CD4-positive, alpha-beta T cell treated with Interleukin-2 at 100 ng/mL for 4 hours (primary cell): ENCODE data around the gene CNPPD1.
"Not testable (repeated sequence)": the region's sequence is repeated elsewhere in the genome, so short reads cannot be mapped to it uniquely, and the experiment has no call there.

Source experiments
- DNase-seq: peaks from one replicate; pipeline ENCODE4 v3.0.0-alpha.2; 2020; ENCODE audit warnings: low spot score

The CNPPD1 gene

GRCh38 chr2:219207884-219208740, 31.4 kb upstream of the CNPPD1 start:
- no peak for DNase-seq

- no peak for DNase-seq
Measured at GRCh38 chr2:219207134-219207883, 30.6 kb upstream of the CNPPD1 start.

- DNase-seq = peak; percentile 94
Measured at GRCh38 chr2:219206328-219207133, 29.8 kb upstream of the CNPPD1 start, which contains the start of gene ZFAND2B. Gene ZFAND2B (plus strand): TSS chr2:219206782. CDS start chr2:219206988, 206 bp downstream.

GRCh38 chr2:219205981-219206327, 29.2 kb upstream of the CNPPD1 start:
- no peak for DNase-seq

- DNase-seq = no peak
Measured at GRCh38 chr2:219205165-219205538, 28.4 kb upstream of the CNPPD1 start.

GRCh38 chr2:219204425-219205164, 27.9 kb upstream of the CNPPD1 start:
- no peak for DNase-seq

GRCh38 chr2:219201331-219201730, 24.6 kb upstream of the CNPPD1 start:
- DNase-seq = not testable (repeated sequence)

GRCh38 chr2:219200502-219201326, 24.0 kb upstream of the CNPPD1 start:
- peak; percentile 35 for DNase-seq

- DNase-seq = no peak
Measured at GRCh38 chr2:219199470-219200211, 22.9 kb upstream of the CNPPD1 start.

- DNase-seq = no peak
Measured at GRCh38 chr2:219198974-219199373, 22.2 kb upstream of the CNPPD1 start.

GRCh38 chr2:219197388-219197787, 20.7 kb upstream of the CNPPD1 start:
- DNase-seq = no peak

- DNase-seq = no peak
Measured at GRCh38 chr2:219186754-219187456, 10.2 kb upstream of the CNPPD1 start.

GRCh38 chr2:219184121-219184520, 7.4 kb upstream of the CNPPD1 start:
- DNase-seq = no peak

GRCh38 chr2:219183151-219183772, 6.5 kb upstream of the CNPPD1 start:
- DNase-seq = no peak

- DNase-seq = no peak
Measured at GRCh38 chr2:219182331-219183150, 5.8 kb upstream of the CNPPD1 start.

- no peak for DNase-seq
Measured at GRCh38 chr2:219181531-219181930, 4.8 kb upstream of the CNPPD1 start.

GRCh38 chr2:219180961-219181360, 4.2 kb upstream of the CNPPD1 start:
- DNase-seq = no peak
